Measurements from ENCODE around the gene NELL2. TPM values are rescaled to one million over a fixed set of nuclear protein-coding genes. Genes with fewer than 3 reads are reported as not detected.

Gene NELL2
- total RNA-seq, 2 donors from 2014 or later, result 5.8 to 7.2 TPM

DNA sequence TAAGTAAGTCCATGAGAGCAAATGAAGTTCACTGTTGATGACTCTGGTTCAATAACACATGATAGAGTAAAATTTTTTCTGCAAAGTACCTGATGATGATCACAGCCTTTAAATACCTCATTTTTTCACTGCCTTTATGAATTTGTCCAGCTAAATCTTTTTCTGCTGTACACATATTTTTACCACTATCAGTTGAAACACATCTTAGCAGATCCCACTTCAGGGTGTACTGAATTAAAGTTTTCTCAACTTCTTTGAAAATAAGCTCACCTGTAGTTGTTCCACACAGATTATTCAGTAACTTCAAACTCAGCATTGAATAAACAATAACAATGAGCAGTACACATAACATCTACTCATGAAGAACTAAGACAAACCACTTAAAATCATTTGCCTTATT, 385.9 kb downstream of the NELL2 start:
- H3K27ac ChIP-seq, result no peak overlapping the region
- no peaks in the 10 kb centered on the region for H3K9me3 ChIP-seq
- no peak overlapping the region for H3K4me3 ChIP-seq
- no peak for DNase-seq (ENCODE audit: low spot score)
- no peaks in the 10 kb centered on the region for H3K27me3 ChIP-seq (replicated peaks; ENCODE audit: insufficient read depth)
- TF ChIP-seq, protein P1, sequence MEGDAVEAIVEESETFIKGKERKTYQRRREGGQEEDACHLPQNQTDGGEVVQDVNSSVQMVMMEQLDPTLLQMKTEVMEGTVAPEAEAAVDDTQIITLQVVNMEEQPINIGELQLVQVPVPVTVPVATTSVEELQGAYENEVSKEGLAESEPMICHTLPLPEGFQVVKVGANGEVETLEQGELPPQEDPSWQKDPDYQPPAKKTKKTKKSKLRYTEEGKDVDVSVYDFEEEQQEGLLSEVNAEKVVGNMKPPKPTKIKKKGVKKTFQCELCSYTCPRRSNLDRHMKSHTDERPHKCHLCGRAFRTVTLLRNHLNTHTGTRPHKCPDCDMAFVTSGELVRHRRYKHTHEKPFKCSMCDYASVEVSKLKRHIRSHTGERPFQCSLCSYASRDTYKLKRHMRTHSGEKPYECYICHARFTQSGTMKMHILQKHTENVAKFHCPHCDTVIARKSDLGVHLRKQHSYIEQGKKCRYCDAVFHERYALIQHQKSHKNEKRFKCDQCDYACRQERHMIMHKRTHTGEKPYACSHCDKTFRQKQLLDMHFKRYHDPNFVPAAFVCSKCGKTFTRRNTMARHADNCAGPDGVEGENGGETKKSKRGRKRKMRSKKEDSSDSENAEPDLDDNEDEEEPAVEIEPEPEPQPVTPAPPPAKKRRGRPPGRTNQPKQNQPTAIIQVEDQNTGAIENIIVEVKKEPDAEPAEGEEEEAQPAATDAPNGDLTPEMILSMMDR (IDR thresholded peaks at IDR 0.05), result no peak
- TF ChIP-seq POLR2A (IDR thresholded peaks at IDR 0.05) (no peak), POLR2AphosphoS5 (IDR thresholded peaks at IDR 0.05) (no peak)
- H3K36me3 ChIP-seq, result no peaks in the 10 kb centered on the region
- no peaks in the 10 kb centered on the region for H3K4me1 ChIP-seq (replicated peaks)
- intact Hi-C loops (cut with DNase I), result no loop called here

DNA sequence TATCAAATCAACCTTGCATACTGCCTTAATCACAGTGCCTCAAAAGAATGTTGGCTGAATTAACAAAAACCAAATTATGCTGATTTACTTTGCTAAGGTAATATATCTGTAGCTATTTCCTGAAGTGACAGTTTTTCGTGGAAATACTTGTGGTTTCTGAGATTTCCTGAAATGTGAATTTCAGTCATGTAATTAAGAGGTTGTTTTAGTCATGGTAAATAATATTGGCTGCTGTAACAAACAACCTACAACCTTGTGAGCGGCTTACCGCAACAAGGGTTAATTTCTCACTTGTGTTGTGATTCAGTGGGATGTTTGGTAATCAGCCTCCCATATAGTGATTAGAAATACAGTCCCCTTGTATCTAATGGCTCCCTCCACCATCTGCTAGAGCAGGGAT, 387.9 kb downstream of the NELL2 start:
- no peak for DNase-seq (ENCODE audit: low spot score)
- H3K36me3 ChIP-seq, result no peaks in the 10 kb centered on the region
- no peaks in the 10 kb centered on the region for H3K9me3 ChIP-seq
- no peak overlapping the region for H3K4me3 ChIP-seq
- H3K27ac ChIP-seq, result no peak overlapping the region
- no peak for TF ChIP-seq POLR2AphosphoS5 (IDR thresholded peaks at IDR 0.05)
- TF ChIP-seq POLR2A (IDR thresholded peaks at IDR 0.05), result no peak
- TF ChIP-seq, protein P1 (IDR thresholded peaks at IDR 0.05), result no peak
- intact Hi-C loops (cut with DNase I), result no loop called here
- no peaks in the 10 kb centered on the region for H3K27me3 ChIP-seq (replicated peaks; ENCODE audit: insufficient read depth)
- WGBS, result 87% methylated on average over 3 of the region's 3 CpGs
- no peaks in the 10 kb centered on the region for H3K4me1 ChIP-seq (replicated peaks)

DNA sequence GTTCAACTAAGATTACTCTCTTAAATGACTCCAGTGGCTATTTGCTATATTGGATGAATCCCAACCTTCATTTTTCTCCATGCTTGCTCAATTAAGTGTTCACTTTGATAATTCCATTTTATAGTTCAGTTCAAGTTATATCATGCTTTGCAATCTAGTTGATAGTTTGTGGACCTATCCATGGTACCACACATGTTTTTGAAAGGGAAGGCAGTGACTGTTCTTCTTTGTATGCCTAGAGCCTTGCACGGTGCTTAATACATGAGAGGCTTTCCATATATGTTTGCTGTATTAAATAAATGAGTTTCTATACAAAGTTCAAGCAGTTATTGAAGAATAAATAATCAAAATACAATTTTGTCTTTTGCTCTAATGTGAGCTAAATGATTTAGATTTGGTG, 391.3 kb downstream of the NELL2 start:
- Histone ChIP-seq H3K27me3 (replicated peaks; ENCODE audit: insufficient read depth) (no peaks in the 10 kb centered on the region), H3K27ac (no peak overlapping the region), H3K36me3 (no peaks in the 10 kb centered on the region), H3K9me3 (no peaks in the 10 kb centered on the region), H3K4me1 (replicated peaks) (no peaks in the 10 kb centered on the region), H3K4me3 (no peak overlapping the region)
- no peak for DNase-seq (ENCODE audit: low spot score)
- WGBS, result 54% methylated on average over 1 of the region's 1 CpG
- TF ChIP-seq POLR2A (IDR thresholded peaks at IDR 0.05) (no peak), POLR2AphosphoS5 (IDR thresholded peaks at IDR 0.05) (no peak)
- intact Hi-C loops (cut with DNase I), result no loop called here

DNA sequence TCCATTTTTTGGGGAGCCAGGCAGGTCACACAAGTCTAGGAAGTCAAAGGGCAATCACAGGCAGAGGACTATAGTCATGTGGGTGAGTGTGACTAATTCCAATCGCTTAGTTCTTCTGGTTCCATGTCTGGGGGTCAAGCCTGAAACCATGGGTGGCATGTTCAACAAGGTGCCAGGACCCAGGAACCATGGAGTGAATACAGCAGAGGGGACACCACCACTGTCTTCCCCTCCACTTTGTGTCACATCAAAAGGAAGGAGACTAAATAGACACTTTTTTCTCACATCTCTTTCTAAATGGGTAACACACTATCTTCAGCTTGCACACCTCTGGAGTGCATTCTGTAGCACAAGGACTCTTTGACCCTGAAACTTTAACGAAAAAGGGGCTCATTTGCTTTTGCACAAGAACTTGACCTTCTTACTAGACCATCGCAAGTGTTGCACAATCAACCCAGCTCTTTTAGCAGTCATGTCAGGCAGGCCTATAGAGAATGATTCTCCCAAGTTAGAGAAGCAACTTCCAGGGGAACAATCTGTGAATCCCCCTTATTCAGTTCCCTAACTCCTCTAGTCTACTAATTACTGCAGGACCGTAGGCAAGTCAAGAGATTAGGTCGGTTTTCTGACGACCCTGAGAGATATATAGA, 398.7 kb downstream of the NELL2 start:
- Histone ChIP-seq H3K4me3 (no peak overlapping the region), H3K27me3 (replicated peaks; ENCODE audit: insufficient read depth) (no peaks in the 10 kb centered on the region), H3K27ac (no peak overlapping the region), H3K9me3 (no peaks in the 10 kb centered on the region), H3K36me3 (no peaks in the 10 kb centered on the region), H3K4me1 (replicated peaks) (no peaks in the 10 kb centered on the region)
- TF ChIP-seq, protein P1 (IDR thresholded peaks at IDR 0.05), result no peak
- TF ChIP-seq POLR2AphosphoS5 (IDR thresholded peaks at IDR 0.05) (no peak), POLR2A (IDR thresholded peaks at IDR 0.05) (no peak)
- DNase-seq (ENCODE audit: low spot score), result no peak
- WGBS, result 91% methylated on average over 6 of the region's 6 CpGs
- intact Hi-C loops (cut with DNase I), result no loop called here

DNA sequence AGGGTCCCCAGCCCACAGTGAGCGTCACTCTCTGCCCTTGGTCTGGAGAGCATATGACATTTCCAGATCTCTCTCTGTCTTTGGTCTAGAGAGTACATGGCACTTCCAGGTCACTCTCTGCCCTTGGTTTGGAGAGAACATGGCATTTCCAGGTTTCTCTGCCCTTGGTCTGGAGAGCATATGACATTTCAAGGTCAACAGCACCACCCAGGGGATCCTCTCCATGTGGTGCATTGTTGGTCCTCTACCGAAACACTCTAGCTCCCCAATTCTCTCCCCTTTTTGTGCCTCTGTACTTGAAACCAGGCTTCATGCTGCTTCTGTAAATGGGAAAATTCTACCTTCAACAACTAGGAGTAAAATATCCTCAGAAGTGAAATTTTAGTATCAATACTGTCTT, 399.4 kb downstream of the NELL2 start:
- no peak for DNase-seq (ENCODE audit: low spot score)
- Histone ChIP-seq H3K36me3 (no peaks in the 10 kb centered on the region), H3K9me3 (no peaks in the 10 kb centered on the region), H3K4me1 (replicated peaks) (no peaks in the 10 kb centered on the region), H3K27ac (no peak overlapping the region), H3K27me3 (replicated peaks; ENCODE audit: insufficient read depth) (no peaks in the 10 kb centered on the region), H3K4me3 (no peak overlapping the region)
- 93% methylated on average over 2 of the region's 2 CpGs for WGBS
- TF ChIP-seq POLR2AphosphoS5 (IDR thresholded peaks at IDR 0.05) (no peak), POLR2A (IDR thresholded peaks at IDR 0.05) (no peak)
- TF ChIP-seq, protein P1 (IDR thresholded peaks at IDR 0.05), result no peak
- intact Hi-C loops (cut with DNase I), result no loop called here
